Vagina (tissue), 2 donors: ENCODE measurements around the gene LCORL.

ENCODE experiments used
- CTCF ChIP-seq, 3 experiments: fragments of 450-650 bp in 2 of 3; fragments of 200-600 bp in 1 of 3; sonication (generic) in 1 of 3; IDR thresholded peaks; one replicate each; pipeline ENCODE4 v1.5.1; 2017 to 2019; ENCODE audit warnings: antibody characterized with exemption in 3 of 3, mild to moderate bottlenecking in 2 of 3, moderate library complexity in 2 of 3
- POLR2A ChIP-seq, 2 donors: fragments of 450-650 bp; IDR thresholded peaks; one replicate each; pipeline ENCODE4 v1.6.1; 2017; ENCODE audit warnings: antibody characterized with exemption in 2 of 2, mild to moderate bottlenecking in 2 of 2, moderate library complexity in 2 of 2

- no peak for TF ChIP-seq POLR2A (IDR thresholded peaks at IDR 0.05)
- no peak for TF ChIP-seq CTCF (IDR thresholded peaks at IDR 0.05)
Measured at GRCh38 chr4:17851959-17852358, 169.6 kb downstream of the LCORL start.
